ENCODE results near the gene B4GALNT1.

DNA sequence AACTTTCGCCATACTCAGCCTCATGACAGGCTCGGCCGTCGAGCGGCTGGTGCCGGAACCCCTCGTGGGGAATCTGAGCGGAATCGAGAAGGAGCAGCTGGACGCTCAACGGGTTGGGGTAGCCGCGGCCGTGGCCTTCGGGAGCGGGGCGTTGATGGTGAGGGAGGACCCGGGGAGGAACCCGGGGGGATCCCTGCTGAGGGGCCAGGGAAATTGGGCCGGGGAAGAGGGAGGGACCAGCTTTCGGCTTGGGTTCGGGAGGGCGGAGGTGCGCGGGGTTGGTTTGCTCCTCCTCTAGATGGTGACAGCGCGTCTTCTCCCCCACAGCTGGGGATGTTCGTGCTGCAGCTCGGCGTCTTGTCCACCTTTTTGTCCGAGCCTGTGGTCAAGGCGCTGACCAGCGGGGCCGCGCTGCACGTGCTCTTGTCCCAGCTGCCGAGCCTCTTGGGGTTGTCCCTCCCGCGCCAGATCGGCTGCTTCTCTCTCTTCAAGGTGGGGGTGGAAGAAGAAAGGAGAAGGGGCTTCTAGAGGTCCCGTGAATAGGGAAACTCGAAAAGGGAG, 12.0 kb downstream of the B4GALNT1 start:
- TF ChIP-seq, protein P1, sequence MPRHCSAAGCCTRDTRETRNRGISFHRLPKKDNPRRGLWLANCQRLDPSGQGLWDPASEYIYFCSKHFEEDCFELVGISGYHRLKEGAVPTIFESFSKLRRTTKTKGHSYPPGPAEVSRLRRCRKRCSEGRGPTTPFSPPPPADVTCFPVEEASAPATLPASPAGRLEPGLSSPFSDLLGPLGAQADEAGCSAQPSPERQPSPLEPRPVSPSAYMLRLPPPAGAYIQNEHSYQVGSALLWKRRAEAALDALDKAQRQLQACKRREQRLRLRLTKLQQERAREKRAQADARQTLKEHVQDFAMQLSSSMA (CRISPR knock-in tag; IDR thresholded peaks at IDR 0.05): no peak
- TF ChIP-seq ZNF446 (CRISPR knock-in tag; IDR thresholded peaks at IDR 0.05): no peak
- TF ChIP-seq TCF12 (IDR thresholded peaks at IDR 0.05): no peak
- no peak for TF ChIP-seq TCF12 (CRISPR knock-in tag; IDR thresholded peaks at IDR 0.05)
- TF ChIP-seq, protein P2, sequence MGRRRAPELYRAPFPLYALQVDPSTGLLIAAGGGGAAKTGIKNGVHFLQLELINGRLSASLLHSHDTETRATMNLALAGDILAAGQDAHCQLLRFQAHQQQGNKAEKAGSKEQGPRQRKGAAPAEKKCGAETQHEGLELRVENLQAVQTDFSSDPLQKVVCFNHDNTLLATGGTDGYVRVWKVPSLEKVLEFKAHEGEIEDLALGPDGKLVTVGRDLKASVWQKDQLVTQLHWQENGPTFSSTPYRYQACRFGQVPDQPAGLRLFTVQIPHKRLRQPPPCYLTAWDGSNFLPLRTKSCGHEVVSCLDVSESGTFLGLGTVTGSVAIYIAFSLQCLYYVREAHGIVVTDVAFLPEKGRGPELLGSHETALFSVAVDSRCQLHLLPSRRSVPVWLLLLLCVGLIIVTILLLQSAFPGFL (CRISPR knock-in tag; IDR thresholded peaks at IDR 0.05): no peak
- no peak for TF ChIP-seq FOXA1 (IDR thresholded peaks at IDR 0.05)
- TF ChIP-seq FOXA1 (CRISPR knock-in tag; IDR thresholded peaks at IDR 0.05): no peak
